ENCODE data around the gene PIP4K2B. TPM values are rescaled to one million over a fixed set of nuclear protein-coding genes. Genes with fewer than 3 reads are reported as not detected.
"Not testable (repeated sequence)": the region's sequence is repeated elsewhere in the genome, so short reads cannot be mapped to it uniquely, and the experiment has no call there.

PIP4K2B gene
- total and polyA plus RNA-seq, 8 donors, result 9.0 to 22.2 (median 13.1) TPM

DNA sequence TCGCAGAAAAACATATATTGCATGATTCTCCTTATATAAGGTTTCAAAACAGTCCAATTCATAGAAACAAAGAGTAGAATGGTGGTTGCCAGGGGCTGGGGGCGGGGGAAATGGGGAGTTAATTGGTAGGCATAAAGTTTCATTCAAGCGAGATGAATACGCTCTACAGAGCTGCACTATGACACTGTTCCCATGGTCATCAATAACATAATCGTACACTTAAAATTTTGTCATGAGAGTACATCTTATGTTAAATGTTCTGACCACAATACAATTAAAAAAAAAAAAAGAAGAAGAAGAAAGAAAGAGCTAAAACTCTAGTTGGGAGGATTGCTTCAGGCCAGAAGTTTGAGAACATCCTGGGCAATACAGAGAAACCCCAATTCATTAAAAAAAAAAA is 5.1 kb downstream of the PIP4K2B start:
- no peak for ATAC-seq
- Histone ChIP-seq H3K4me1 (peaks cover 6 to 24% (median 16%) of the 10 kb centered on the region in 3 donors), H3K9me3 (no peaks in the 10 kb centered on the region), H3K27ac (no peak overlapping the region), H3K4me3 (no peak overlapping the region), H3K27me3 (no peaks in the 10 kb centered on the region), H3K36me3 (no peaks in the 10 kb centered on the region)
- intact Hi-C loops (cut with DNase I), result no loop called here
- FAIRE-seq, result no peak
- 90 to 95% methylated on average over 5 of the region's 5 CpGs for WGBS, 2 donors
- DNase-seq, result no peak
- TF ChIP-seq, protein P1, sequence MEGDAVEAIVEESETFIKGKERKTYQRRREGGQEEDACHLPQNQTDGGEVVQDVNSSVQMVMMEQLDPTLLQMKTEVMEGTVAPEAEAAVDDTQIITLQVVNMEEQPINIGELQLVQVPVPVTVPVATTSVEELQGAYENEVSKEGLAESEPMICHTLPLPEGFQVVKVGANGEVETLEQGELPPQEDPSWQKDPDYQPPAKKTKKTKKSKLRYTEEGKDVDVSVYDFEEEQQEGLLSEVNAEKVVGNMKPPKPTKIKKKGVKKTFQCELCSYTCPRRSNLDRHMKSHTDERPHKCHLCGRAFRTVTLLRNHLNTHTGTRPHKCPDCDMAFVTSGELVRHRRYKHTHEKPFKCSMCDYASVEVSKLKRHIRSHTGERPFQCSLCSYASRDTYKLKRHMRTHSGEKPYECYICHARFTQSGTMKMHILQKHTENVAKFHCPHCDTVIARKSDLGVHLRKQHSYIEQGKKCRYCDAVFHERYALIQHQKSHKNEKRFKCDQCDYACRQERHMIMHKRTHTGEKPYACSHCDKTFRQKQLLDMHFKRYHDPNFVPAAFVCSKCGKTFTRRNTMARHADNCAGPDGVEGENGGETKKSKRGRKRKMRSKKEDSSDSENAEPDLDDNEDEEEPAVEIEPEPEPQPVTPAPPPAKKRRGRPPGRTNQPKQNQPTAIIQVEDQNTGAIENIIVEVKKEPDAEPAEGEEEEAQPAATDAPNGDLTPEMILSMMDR (IDR thresholded peaks at IDR 0.05), result no peak

DNA sequence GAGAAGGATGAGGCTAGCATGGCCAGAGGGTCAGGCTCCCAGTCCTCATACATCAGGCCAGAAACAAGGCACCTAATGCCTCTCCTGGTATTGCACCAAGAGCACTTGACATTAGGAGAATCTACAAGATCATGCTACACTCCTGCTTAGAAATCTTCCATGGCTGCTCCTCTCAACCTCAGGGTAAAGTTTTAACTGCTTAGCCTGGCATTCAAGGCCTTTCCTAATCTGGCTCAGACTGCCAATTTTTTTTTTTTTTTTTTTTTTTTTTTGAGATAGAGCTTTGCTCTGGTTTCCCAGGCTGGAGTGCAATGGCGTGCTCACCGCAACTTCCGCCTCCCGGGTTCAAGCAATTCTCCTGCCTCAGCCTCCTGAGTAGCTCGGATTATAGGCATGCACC is 8.2 kb downstream of the PIP4K2B start:
- DNase-seq (no peak), FAIRE-seq (no peak), ATAC-seq (no peak)
- H3K36me3 ChIP-seq, result peaks cover 0 to 6% (median 0%) of the 10 kb centered on the region in 3 donors
- no peaks in the 10 kb centered on the region for H3K27me3 ChIP-seq
- H3K4me3 ChIP-seq, result no peak overlapping the region
- TF ChIP-seq, protein P1 (IDR thresholded peaks at IDR 0.05), result no peak
- peaks cover 0 to under 1% (median 0%) of the 10 kb centered on the region in 3 donors for H3K4me1 ChIP-seq
- no peak overlapping the region for H3K27ac ChIP-seq
- WGBS, 2 donors, result 95 to 96% methylated on average over 5 of the region's 5 CpGs
- no peaks in the 10 kb centered on the region for H3K9me3 ChIP-seq
- intact Hi-C loops (cut with DNase I), result no loop called here

GRCh38 chr17:38790148-38790707 is 9.1 kb downstream of the PIP4K2B start:
- H3K4me1 ChIP-seq; H3K4me3 ChIP-seq; ATAC-seq; DNase-seq; FAIRE-seq; H3K9me3 ChIP-seq; intact Hi-C loops (cut with DNase I); H3K27ac ChIP-seq; H3K27me3 ChIP-seq: not testable (repeated sequence)
- WGBS, 2 donors, result 79 to 83% methylated on average over 13 of the region's 13 CpGs
- peaks cover 0 to 15% (median 8%) of the 10 kb centered on the region in 3 donors for H3K36me3 ChIP-seq

DNA sequence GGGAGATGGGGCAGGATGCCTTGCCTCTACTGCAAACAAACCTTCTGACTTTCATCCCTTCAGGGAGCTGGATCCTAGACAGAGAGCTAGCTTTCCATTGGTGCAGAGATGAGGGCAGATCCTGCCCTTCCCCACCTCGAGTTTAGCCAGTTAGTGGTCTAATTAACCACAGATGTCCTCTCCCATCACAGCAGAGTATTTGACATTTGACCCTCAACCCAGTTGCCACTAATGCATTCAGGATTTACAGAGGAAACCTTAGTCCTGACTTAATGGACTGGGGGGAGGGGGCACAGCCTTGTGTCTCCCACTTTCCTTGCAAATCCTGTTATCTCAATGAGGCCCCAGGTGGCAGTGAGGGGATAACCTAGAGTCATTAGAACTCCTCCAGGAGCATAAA is 10.2 kb downstream of the PIP4K2B start:
- intact Hi-C loops (cut with DNase I), result no loop called here
- 7 to 14% methylated on average over 1 of the region's 1 CpG for WGBS, 2 donors
- peaks cover 0 to 21% (median 14%) of the 10 kb centered on the region in 3 donors for H3K36me3 ChIP-seq
- ATAC-seq (no peak), FAIRE-seq (no peak), DNase-seq (no peak)
- no peaks in the 10 kb centered on the region for H3K27me3 ChIP-seq
- TF ChIP-seq, protein P1 (IDR thresholded peaks at IDR 0.05), result no peak
- no peaks in the 10 kb centered on the region for H3K4me1 ChIP-seq
- H3K27ac ChIP-seq, result no peak overlapping the region
- no peaks in the 10 kb centered on the region for H3K9me3 ChIP-seq
- no peak overlapping the region for H3K4me3 ChIP-seq

DNA sequence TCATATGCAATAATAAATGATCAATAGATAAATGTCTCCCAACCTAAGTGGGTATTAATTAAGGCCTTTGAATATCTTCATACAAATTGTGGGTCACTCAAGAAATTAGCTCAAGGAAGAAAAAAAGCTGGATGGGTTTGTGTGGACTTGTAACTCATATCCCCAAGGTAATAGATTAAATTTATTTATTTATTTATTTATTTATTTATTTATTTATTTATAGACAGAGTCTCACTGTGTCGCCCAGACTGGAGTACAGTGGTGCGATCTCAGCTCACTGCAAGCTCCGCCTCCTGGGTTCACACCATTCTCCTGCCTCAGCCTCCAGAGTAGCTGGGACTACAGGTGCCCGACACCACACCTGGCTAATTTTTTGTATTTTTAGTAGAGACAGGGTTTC is 11.4 kb downstream of the PIP4K2B start:
- FAIRE-seq, result not testable (repeated sequence)
- WGBS, 2 donors, result 98 to 99% methylated on average over 4 of the region's 4 CpGs

GRCh38 chr17:38786372-38786771 is 13.0 kb downstream of the PIP4K2B start:
- 71 to 84% methylated on average over 6 of the region's 6 CpGs for WGBS, 2 donors
- FAIRE-seq, result no peak
- intact Hi-C loops (cut with DNase I), result no loop called here
- Histone ChIP-seq H3K4me3 (no peak overlapping the region), H3K27me3 (no peaks in the 10 kb centered on the region), H3K9me3 (no peaks in the 10 kb centered on the region), H3K27ac (no peak overlapping the region), H3K36me3 (peaks cover 0 to 39% (median 24%) of the 10 kb centered on the region in 3 donors), H3K4me1 (no peaks in the 10 kb centered on the region)
- DNase-seq, result no peak
- TF ChIP-seq, protein P1 (IDR thresholded peaks at IDR 0.05), result no peak
- no peak for ATAC-seq

More for the DNA sequence above, 11.4 kb downstream of the PIP4K2B start:
- DNase-seq; intact Hi-C loops (cut with DNase I); H3K4me3 ChIP-seq; H3K9me3 ChIP-seq; H3K4me1 ChIP-seq; H3K27me3 ChIP-seq; ATAC-seq; H3K27ac ChIP-seq: not testable (repeated sequence)
- H3K36me3 ChIP-seq, result peaks cover 0 to 25% (median 14%) of the 10 kb centered on the region in 3 donors

Measured in pancreas (tissue), 10 donors.